Stimulated activated CD4-positive, alpha-beta T cell treated with anti-CD3 and anti-CD28 coated beads, Interleukin-4, amount 100 ng/mL, for 48 hours (primary cell): ENCODE results near the gene PGAP2.
"Not testable (repeated sequence)": the region's sequence is repeated elsewhere in the genome, so short reads cannot be mapped to it uniquely, and the experiment has no call there.

ENCODE experiments used
- DNase-seq, 2 donors: peaks; one replicate each; pipeline ENCODE4 v3.0.0-alpha.2; 2020; ENCODE audit warnings: low read depth in 2 of 2

Gene PGAP2

DNA sequence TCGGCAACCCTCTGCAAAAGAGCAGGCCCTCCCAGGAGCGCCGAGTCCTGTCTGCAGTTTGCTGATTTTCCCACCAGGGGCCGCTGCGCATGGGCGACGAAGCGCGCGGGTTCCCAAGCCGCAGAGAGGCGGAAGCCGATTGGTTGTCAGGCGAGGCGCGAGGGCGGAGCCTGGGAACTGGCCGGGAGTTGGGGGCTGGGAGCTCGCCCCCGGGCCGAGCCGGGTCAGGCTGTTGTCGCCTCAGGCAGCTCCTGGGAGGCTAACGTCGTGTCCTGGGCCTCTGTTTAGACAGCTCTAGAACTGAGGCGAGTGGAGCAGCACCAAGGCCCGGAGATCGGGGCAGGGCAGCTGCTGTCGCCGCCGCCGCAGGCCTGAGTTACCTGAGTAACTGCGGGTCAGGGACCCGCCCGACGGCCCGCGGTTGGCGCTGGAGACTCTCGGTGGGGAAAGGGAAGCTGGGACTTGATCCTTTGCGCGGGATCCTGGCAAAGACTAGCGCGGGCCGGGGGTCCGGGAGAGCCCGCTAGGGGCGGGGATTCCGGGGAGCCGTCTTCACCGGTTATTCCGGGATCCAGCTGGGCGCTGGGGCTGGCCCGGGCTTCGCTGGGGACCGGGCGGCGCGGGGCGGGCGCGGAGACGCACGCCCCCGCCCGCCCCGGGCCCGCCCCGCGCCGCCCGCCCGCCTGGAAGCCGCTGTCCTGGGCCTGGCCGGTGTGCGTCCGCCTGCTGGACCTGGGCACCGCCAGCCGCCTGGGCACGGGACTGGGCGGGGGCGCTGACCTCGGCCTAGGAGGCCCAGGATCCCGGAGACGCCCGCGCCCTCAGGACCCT lies 46.8 kb downstream of the PGAP2 start, which contains the start of gene STIM1:
Gene STIM1 (plus strand): TSS at position 688 of the 831 bp plus-strand sequence. CDS start 607 bp downstream, outside the sequence.
- DNase-seq = peak; percentile 97

DNA sequence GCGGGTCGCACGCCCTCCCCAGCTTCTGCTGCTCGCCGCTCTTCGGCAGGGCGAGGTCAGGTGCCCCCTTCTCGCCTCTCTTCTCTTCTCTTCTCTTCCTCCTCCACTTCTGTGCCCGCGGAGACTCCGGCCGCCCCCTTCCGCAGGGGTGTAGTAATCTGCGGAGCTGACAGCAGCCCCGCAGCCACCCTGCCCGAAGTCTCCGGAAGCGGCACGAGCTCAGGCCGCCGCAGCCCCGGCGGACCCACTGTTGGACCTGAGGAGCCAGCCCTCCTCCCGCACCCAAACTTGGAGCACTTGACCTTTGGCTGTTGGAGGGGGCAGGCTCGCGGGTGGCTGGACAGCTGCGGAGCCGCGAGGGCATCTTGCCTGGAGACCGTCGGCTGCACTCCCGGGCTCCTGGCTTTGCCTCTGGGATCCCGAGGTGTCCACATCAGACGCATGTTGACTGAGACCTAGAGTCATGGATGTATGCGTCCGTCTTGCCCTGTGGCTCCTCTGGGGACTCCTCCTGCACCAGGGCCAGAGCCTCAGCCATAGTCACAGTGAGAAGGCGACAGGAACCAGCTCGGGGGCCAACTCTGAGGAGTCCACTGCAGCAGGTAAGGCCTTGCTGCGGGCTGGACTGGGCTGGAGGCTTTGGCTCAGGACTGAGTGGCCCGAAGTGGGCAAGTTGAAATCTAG lies 47.6 kb downstream of the PGAP2 start:
- DNase-seq = no peak

DNA sequence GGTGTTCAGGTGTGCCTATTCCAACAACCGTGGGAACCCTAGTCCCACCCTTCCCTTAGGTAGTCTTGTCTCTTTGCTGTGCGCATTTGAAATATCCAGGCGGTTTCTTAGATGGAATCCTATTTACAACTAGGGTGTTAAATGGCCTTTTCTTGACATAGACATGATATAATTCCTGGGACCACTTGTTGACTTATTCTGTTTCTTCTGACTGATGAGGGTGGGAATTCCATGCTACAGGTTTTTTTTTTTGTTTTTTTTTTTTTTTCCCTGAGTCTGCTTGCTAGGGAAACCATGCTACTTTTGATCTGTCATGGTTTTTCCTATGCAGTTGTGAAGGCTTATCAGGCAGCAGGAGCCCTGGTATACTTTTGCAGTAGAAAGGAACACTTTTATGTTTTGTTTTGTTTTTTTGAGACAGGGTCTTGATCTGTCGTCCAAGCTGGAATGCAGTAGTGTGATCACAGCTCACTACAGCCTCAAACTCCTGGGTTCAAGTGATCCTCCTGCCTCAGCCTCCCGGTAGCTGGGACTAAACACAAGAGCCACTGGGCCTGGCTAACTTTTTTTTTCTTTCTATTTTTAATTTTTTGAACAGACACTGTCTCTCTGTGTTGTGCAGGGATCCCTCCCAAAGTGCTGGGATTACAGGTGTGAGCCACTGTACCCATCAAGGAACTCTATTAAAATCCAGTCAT lies 48.6 kb downstream of the PGAP2 start:
- no peak for DNase-seq

DNA sequence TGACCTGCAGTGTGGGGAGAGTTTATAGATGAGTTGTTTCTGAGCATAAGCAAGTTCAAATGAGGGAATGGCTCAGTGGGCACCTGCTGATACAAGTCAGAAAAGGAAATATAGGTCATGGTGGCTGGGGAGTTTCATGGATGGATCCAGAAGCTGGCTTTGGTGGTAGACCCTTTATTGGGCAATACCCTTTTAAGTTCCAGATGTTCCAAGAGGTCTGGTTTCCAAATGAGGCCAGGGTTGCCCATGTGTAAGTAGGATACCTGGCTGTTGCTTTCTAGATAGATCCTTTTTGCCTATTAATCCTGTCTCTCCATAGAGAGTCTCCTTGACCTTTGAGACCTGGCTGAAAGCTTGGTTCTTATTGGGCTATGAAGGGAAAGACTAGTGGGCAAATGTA lies 49.3 kb downstream of the PGAP2 start:
- no peak for DNase-seq

DNA sequence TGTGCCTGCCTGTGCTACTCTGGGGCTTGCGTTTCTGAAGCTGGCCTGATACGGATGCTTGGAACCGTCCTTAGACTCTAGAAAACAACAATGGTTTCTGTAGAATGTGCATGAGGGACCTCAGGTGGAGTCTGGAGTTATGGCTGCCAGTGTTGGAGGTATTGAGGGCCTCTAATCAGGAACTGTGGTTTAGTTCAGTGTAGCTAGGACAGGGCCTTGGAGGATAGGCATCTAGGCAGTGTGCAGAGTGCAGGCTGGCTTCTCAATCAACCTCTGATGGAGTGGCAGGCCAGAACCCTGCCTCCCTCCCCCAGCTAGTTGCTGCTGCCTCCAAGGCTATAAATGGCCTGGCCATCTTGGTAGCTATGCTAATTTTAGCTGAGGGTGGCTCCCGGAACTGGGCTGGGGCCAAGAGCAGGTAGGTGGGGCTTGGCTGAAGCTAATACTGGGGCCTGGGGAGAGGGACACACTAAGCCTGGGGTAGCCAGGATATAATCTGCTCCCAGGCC lies 51.1 kb downstream of the PGAP2 start:
- DNase-seq = no peak

DNA sequence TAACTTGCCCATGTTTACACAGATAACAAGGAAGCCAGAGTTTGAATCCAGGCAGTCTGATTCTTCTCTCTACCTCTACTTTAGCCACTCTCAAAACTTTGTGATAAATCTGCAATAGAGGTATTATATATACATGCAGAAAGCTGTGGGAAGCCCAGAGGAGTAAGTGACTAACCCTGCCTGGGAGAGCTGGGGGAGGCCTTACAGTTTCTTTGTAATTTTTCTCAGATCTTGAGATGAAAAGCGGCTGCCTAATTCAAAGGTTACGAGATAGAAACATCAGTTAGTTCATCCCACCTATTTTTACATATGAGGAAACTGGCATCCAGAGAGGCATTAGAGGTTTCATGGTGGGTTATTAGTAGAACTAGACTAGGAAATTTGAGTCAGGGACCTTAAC lies 52.0 kb downstream of the PGAP2 start:
- DNase-seq = peak in 1 of 2 donors; percentile 46

DNA sequence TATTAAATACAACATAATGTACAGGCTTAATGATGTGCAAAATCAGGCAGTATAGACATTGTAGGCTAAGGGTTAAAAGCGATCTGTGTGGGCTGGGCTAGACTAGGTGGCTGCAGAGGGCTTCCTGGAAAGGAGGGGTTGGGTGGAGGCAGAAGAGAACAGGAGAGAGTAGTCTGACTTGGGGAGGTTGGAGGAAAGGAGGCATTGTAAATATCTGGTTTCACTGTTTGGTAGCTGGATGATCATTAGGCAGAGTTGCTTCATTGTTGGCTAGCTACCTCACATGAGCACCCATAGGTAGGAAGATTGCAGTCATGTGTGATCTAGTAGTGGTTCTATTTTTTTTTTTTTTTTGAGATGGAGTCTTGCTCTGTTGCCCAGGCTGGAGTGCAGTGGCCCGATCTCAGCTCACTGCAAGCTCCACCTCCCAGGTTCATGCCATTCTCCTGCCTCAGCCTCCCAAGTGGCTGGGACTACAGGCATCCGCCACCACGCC lies 52.6 kb downstream of the PGAP2 start:
- not testable (repeated sequence) for DNase-seq

DNA sequence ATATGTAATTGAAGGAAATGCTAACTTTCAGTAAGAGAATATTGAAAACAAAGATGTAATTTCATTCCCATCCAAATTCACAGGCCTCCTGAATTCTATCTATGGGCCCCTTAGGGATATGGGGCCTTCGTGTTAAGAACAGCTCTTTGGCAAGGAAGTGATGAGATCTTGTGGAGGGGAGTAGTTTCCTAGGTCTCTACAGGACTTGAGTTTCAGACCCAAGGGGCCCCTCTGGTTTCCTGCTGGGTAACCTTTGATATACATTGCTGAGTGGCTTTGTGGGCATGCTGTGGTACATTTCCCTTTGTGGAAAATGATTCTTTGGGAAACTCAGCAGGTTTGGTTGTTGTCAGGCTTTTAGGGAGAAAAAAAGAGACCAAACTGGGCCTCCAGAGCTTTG lies 53.3 kb downstream of the PGAP2 start:
- no peak for DNase-seq

DNA sequence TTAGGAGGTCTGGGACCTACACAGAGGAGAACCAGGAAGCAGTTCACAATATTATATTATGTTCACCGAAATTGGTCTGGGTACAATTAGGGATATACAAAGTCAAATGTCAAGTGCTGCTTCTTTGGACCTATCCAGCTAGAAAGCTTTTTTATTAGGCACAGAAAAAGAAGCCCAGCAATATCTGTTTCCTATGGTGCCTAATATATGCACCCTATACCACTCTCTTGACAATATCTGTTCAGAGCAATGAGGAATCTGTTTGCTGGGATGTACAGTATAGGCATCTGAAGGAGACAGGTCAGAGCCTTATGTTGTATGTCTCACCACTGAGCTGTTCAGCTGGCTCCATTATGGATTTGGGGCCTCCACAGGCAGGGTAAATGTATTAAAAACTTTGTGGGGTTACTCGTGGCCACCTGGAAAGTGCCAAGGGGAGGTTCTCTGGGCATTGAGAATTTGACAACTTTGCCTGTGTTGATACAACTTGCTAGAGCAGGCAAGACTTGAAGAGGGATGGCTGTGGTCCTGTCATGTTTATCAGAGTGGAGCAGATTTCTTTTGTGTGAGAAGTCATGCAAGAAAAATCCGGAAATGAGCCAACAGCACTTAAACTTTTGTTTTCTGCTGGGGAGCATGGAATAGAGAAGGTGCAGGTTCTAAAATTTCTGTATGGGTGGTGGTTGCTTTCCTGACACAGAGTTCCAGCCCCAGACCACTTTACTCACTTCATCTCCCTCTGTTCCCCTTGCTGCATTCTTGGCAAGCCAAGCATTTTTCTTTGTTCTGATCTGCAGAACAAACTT lies 57.2 kb downstream of the PGAP2 start:
- DNase-seq = no peak

DNA sequence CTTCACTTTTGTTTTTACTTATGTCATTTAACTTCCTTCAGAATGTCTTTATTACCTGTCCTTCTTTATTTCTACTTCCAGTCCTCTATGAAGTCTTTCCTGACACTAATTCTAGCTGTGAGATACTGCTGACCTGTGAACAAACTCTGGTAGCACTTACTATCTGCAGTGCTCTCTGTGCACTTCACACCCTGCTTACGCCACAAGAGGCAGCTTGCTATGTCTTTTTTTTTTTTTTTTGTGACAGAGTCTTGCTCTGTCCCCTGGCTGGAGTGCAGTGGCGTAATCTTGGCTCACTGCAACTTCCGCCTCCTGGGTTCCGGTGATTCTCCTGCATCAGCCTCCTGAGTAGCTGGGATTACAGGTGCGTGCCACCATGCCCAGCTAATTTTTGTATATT lies 57.8 kb downstream of the PGAP2 start:
- no peak for DNase-seq

DNA sequence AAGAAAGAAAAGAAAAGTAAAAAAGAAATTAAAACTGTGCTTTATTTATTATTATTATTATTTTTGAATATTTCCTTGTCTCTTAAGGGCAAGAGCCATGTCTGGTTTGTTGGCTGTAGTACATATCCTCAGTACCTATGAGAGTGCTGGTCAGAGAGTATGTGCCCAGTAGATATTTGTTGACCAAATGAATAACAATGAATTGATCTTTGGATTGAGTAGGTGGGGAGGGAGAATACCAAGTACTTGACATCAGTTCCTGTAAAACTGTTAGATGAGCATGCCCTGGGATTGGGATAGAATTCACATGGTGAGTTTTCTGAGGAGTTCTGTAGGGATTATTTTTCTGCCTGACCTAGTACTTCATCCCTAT lies 58.5 kb downstream of the PGAP2 start:
- DNase-seq = no peak

DNA sequence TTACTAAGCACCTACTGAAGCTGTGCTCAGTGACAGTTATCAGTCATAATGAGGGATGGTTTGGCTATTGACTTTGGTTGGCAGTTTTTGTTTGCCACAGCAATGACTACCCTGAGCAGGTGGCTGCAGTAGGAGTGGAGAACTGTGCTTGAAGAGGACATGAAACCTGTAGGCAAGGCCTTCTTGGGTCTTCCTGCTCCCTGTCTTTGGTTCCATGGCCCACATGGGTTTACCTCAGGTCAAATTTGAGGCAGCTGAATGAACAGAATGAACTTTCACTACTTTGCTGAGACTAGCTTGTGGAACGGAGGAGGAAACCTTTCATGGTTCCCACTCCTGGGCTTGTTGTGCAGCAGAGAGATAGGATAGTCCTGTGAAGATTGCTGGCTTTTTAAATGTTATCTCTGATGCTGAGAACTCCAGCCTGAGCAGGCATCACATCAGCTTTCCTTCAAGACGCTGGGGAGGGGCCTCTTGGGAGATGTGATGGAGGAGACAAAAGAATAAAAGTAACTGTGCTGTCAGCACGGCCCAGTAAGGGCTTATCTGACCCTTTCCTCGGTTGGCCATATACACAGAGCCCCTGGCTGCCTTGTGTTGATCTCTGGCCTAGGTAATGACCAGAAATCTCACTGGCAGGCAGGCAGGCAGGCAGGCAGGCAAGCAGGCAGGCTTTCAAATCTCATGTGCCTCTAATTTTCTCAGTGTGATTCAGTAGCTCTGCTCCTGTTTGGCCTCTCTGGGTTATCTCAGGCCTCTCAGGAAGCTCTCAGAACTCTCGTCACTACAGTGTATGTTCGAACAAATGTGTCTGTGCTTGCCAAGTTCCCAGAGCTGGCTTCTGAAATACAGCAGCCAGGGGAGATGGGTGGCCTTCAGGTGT lies 59.1 kb downstream of the PGAP2 start:
- DNase-seq = no peak

DNA sequence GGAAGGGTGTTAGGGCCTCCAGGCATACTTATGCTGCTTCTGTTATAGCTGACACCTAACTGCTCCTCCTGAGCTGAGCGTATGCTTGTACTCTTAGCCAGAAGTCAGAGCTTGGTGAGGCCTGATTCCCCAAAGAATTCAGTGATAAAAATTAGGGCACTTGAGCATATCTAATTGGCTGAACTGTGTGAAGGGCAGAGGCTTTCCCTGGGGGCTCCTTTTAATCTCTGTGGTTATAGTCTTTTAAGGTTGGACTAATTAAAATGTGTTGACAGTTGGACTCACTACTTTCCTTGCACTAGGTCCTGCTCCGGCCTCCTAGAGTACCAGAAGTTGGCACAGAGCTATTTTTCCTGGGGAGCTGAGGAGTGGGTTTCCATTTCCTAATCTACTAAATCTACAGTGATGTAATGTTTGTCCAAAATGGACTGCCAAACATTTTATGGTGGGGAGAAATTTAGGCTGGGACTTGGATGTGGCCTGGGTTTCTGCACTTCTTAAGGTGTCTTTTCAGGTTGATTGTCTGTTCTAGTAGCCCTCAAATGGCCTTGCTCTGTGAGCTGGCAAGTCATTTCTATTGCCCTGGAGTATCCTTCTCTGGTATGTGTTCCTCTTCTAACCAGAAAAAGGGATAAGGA lies 65.5 kb downstream of the PGAP2 start:
- DNase-seq = no peak
